SK-N-SH treated with all-trans-retinoic acid at 6 μM for 48 hours (cell line): ENCODE data around the gene GCN1.

ENCODE experiments used
- ATAC-seq: fragments of 200-7000 bp; cut with Tn5 transposase; 3 replicates; pipeline ENCODE4 v1.9.1; 2020; ENCODE audit warnings: mild to moderate bottlenecking, moderate library complexity
- ARNTL ChIP-seq: fragments of 450-650 bp; formaldehyde crosslinking; IDR thresholded peaks from 2 replicates; pipeline ENCODE4 v1.5.0; 2020; ENCODE audit warnings: low read depth, mild to moderate bottlenecking, moderate library complexity, borderline replicate concordance
- BACH2 ChIP-seq: fragments of 250-450 bp; sonication (Bioruptor Pico); IDR thresholded peaks from 2 replicates; pipeline ENCODE4 v1.9.0; 2021; ENCODE audit warnings: mild to moderate bottlenecking, borderline replicate concordance
- CREB5 ChIP-seq: fragments of 250-450 bp; sonication (Bioruptor Pico); IDR thresholded peaks from 2 replicates; pipeline ENCODE4 v1.5.1; 2020; ENCODE audit warnings: low read depth, mild to moderate bottlenecking, moderate library complexity
- CSDC2 ChIP-seq: fragments of 250-450 bp; sonication (Bioruptor Pico); IDR thresholded peaks from 2 replicates; pipeline ENCODE4 v1.5.0; 2020; ENCODE audit warnings: mild to moderate bottlenecking, moderate library complexity
- CSRNP3 ChIP-seq: fragments of 250-450 bp; sonication (Bioruptor Pico); IDR thresholded peaks from 2 replicates; pipeline ENCODE4 v1.5.1; 2021; ENCODE audit warnings: mild to moderate bottlenecking, moderate library complexity
- ESRRG ChIP-seq: fragments of 250-450 bp; sonication (Bioruptor Pico); IDR thresholded peaks from 2 replicates; pipeline ENCODE4 v1.6.1; 2021; ENCODE audit warnings: mild to moderate bottlenecking
- GLIS3 ChIP-seq: fragments of 250-450 bp; sonication (Bioruptor Pico); IDR thresholded peaks from 2 replicates; pipeline ENCODE4 v1.5.0; 2020; ENCODE audit warnings: mild to moderate bottlenecking, moderate library complexity
- OSR1 ChIP-seq: fragments of 250-450 bp; sonication (Bioruptor Pico); IDR thresholded peaks from 2 replicates; pipeline ENCODE4 v1.8.0; 2022; ENCODE audit warnings: moderate library complexity, mild to moderate bottlenecking, inconsistent platforms
- POU6F1 ChIP-seq: fragments of 250-450 bp; sonication (Bioruptor Pico); IDR thresholded peaks from 2 replicates; pipeline ENCODE4 v1.8.0; 2021; ENCODE audit warnings: low read depth, mild to moderate bottlenecking, moderate library complexity, borderline replicate concordance
- PPARA ChIP-seq: fragments of 250-450 bp; sonication (Bioruptor Pico); IDR thresholded peaks from 2 replicates; pipeline ENCODE4 v1.5.0; 2020; ENCODE audit warnings: mild to moderate bottlenecking, borderline replicate concordance
- RARB ChIP-seq: fragments of 250-450 bp; sonication (Bioruptor Pico); IDR thresholded peaks from 2 replicates; pipeline ENCODE4 v1.8.0; 2021; ENCODE audit warnings: mild to moderate bottlenecking, moderate library complexity
- SNAI2 ChIP-seq: fragments of 250-450 bp; sonication (Bioruptor Pico); IDR thresholded peaks from 2 replicates; pipeline ENCODE4 v1.5.0; 2020; ENCODE audit warnings: mild to moderate bottlenecking, moderate library complexity
- TCF4 ChIP-seq: fragments of 250-450 bp; sonication (Bioruptor Pico); IDR thresholded peaks from 2 replicates; pipeline ENCODE4 v1.8.0; 2021; ENCODE audit warnings: mild to moderate bottlenecking, moderate library complexity, borderline replicate concordance
- TOX ChIP-seq: fragments of 250-450 bp; sonication (Bioruptor Pico); IDR thresholded peaks from 2 replicates; pipeline ENCODE4 v1.8.0; 2021; ENCODE audit warnings: mild to moderate bottlenecking, moderate library complexity, borderline replicate concordance
- TSHZ2 ChIP-seq: fragments of 250-450 bp; sonication (Bioruptor Pico); IDR thresholded peaks from 2 replicates; pipeline ENCODE4 v1.5.0; 2020; ENCODE audit warnings: mild to moderate bottlenecking, moderate library complexity
- ZC3H10 ChIP-seq: fragments of 250-450 bp; sonication (Bioruptor Pico); IDR thresholded peaks from 2 replicates; pipeline ENCODE4 v1.5.1; 2021; ENCODE audit warnings: mild to moderate bottlenecking, moderate library complexity
- ZFP3 ChIP-seq: fragments of 250-450 bp; sonication (Bioruptor Pico); IDR thresholded peaks from 2 replicates; pipeline ENCODE4 v1.5.0; 2020; ENCODE audit warnings: mild to moderate bottlenecking, moderate library complexity
- ZFP30 ChIP-seq: fragments of 450-650 bp; formaldehyde crosslinking; IDR thresholded peaks from 2 replicates; pipeline ENCODE4 v1.5.0; 2022; ENCODE audit warnings: mild to moderate bottlenecking, moderate library complexity
- ZNF565 ChIP-seq: fragments of 450-650 bp; formaldehyde crosslinking; conservative IDR thresholded peaks from 2 replicates; pipeline ENCODE4 v1.5.0; 2020; ENCODE audit warnings: low read depth, mild to moderate bottlenecking, moderate library complexity
- ZNF70 ChIP-seq: fragments of 450-650 bp; formaldehyde crosslinking; IDR thresholded peaks from 2 replicates; pipeline ENCODE4 v1.5.0; 2020; ENCODE audit warnings: mild to moderate bottlenecking, moderate library complexity
- ZNF8 ChIP-seq: fragments of 450-650 bp; formaldehyde crosslinking; IDR thresholded peaks from 2 replicates; pipeline ENCODE4 v1.5.0; 2020; ENCODE audit warnings: mild to moderate bottlenecking, moderate library complexity

GCN1 gene

GRCh38 chr12:120180975-120181374, 13.5 kb downstream of the GCN1 start:
- no peak for ATAC-seq
- TF ChIP-seq CSRNP3 (no peak), TCF4 (no peak), ARNTL (CRISPR knock-in tag) (no peak), ZNF8 (CRISPR knock-in tag) (no peak), ZC3H10 (CRISPR knock-in tag) (no peak), OSR1 (CRISPR knock-in tag) (no peak), RARB (no peak), ZNF565 (no peak), ZNF70 (CRISPR knock-in tag) (no peak), TSHZ2 (CRISPR knock-in tag) (no peak), GLIS3 (no peak)

GRCh38 chr12:120175537-120175936, 19.0 kb downstream of the GCN1 start:
- TF ChIP-seq PPARA (CRISPR knock-in tag) (no peak), ZFP3 (CRISPR knock-in tag) (no peak), TCF4 (no peak), ZNF8 (CRISPR knock-in tag) (no peak), TOX (CRISPR knock-in tag) (no peak), RARB (no peak), ZNF70 (CRISPR knock-in tag) (no peak)
- ATAC-seq, result no peak

- ATAC-seq, result no peak
- TF ChIP-seq CSDC2 (CRISPR knock-in tag) (no peak), ZFP30 (CRISPR knock-in tag) (no peak), ZC3H10 (CRISPR knock-in tag) (no peak), POU6F1 (CRISPR knock-in tag) (no peak), ESRRG (no peak), GLIS3 (no peak), TOX (CRISPR knock-in tag) (no peak), OSR1 (CRISPR knock-in tag) (no peak), ZNF565 (no peak), TCF4 (no peak), ZFP3 (CRISPR knock-in tag) (no peak), RARB (no peak), SNAI2 (CRISPR knock-in tag) (no peak), ZNF70 (CRISPR knock-in tag) (no peak), ZNF8 (CRISPR knock-in tag) (no peak), TSHZ2 (CRISPR knock-in tag) (no peak), BACH2 (CRISPR knock-in tag) (no peak), ARNTL (CRISPR knock-in tag) (no peak), CREB5 (no peak)
- TF ChIP-seq, all 23 proteins: peak for 0
Observed at GRCh38 chr12:120175062-120175461, 19.5 kb downstream of the GCN1 start.
